H9 (cell line): ENCODE data around the gene AGAP5. TPM values are rescaled to one million over a fixed set of nuclear protein-coding genes. Genes with fewer than 3 reads are reported as not detected.
"Not testable (repeated sequence)": the region's sequence is repeated elsewhere in the genome, so short reads cannot be mapped to it uniquely, and the experiment has no call there.

ENCODE experiments used
- DNase-seq: peaks from one replicate; pipeline ENCODE4 v3.0.0-alpha.2; 2017
- H2AFZ ChIP-seq: one replicate; pipeline ENCODE4 v1.6.1; 2013; ENCODE audit warnings: mild to moderate bottlenecking, low read length, control low read depth, moderate library complexity
- H2AK5ac ChIP-seq: 2 replicates; pipeline ENCODE4 v1.6.1; 2013; ENCODE audit warnings: low read length, control low read depth, mixed read lengths; ENCODE audit not compliant: insufficient read length
- H2BK120ac ChIP-seq: one replicate; pipeline ENCODE4 v1.6.1; 2013; ENCODE audit warnings: low read depth, mild to moderate bottlenecking, low read length, control low read depth, inconsistent platforms; ENCODE audit not compliant: poor library complexity, severe bottlenecking
- H2BK12ac ChIP-seq: 2 replicates; pipeline ENCODE4 v1.6.1; 2013; ENCODE audit warnings: low read length, control low read depth, mixed read lengths, low read depth; ENCODE audit not compliant: insufficient read length
- H2BK15ac ChIP-seq: 2 replicates; pipeline ENCODE4 v1.6.1; 2013; ENCODE audit warnings: low read depth, low read length, control low read depth
- H2BK20ac ChIP-seq: one replicate; pipeline ENCODE4 v1.6.1; 2013; ENCODE audit warnings: low read depth, mild to moderate bottlenecking, low read length, control low read depth, inconsistent platforms; ENCODE audit not compliant: poor library complexity, severe bottlenecking
- H2BK5ac ChIP-seq: 2 replicates; pipeline ENCODE4 v1.6.1; 2013; ENCODE audit warnings: low read length, control low read depth, mixed read lengths; ENCODE audit not compliant: insufficient read length
- H3K14ac ChIP-seq: 2 replicates; pipeline ENCODE4 v1.6.1; 2013; ENCODE audit warnings: low read length, control low read depth; ENCODE audit not compliant: insufficient read depth
- H3K18ac ChIP-seq: 2 replicates; pipeline ENCODE4 v1.6.1; 2013; ENCODE audit warnings: low read depth, mild to moderate bottlenecking, mixed read lengths, low read length, control low read depth; ENCODE audit not compliant: insufficient read length
- H3K23ac ChIP-seq: 2 replicates; pipeline ENCODE4 v1.6.1; 2013; ENCODE audit warnings: low read length, control low read depth, mixed read lengths, low read depth; ENCODE audit not compliant: insufficient read length
- H3K23me2 ChIP-seq: 2 replicates; pipeline ENCODE4 v1.6.1; 2013; ENCODE audit warnings: low read depth, mild to moderate bottlenecking, mixed read lengths, low read length, control low read depth; ENCODE audit not compliant: insufficient read length, poor library complexity, severe bottlenecking
- H3K27ac ChIP-seq: 2 replicates; pipeline ENCODE4 v1.5.1; 2013; ENCODE audit warnings: low read length, control low read depth, mixed read lengths, low read depth; ENCODE audit not compliant: insufficient read length
- H3K27me3 ChIP-seq: 2 replicates; pipeline ENCODE4 v1.6.1; 2013; ENCODE audit warnings: low read length, control low read depth, inconsistent platforms; ENCODE audit not compliant: insufficient read depth
- H3K4ac ChIP-seq: 2 replicates; pipeline ENCODE4 v1.6.1; 2013; ENCODE audit warnings: low read depth, mild to moderate bottlenecking, control low read depth, inconsistent platforms, low read length, moderate library complexity
- H3K4me1 ChIP-seq: 2 replicates; pipeline ENCODE4 v1.6.1; 2013; ENCODE audit warnings: low read length, control low read depth, inconsistent platforms; ENCODE audit not compliant: insufficient read depth
- H3K4me2 ChIP-seq: 2 replicates; pipeline ENCODE4 v1.6.1; 2013; ENCODE audit warnings: low read length, control low read depth, mixed read lengths; ENCODE audit not compliant: insufficient read length, insufficient read depth
- H3K56ac ChIP-seq: 2 replicates; pipeline ENCODE4 v1.6.1; 2013; ENCODE audit warnings: low read depth, mild to moderate bottlenecking, mixed read lengths, low read length, control low read depth; ENCODE audit not compliant: insufficient read length
- H3K79me1 ChIP-seq: 2 replicates; pipeline ENCODE4 v1.6.1; 2013; ENCODE audit warnings: low read depth, mild to moderate bottlenecking, moderate library complexity, low read length, control low read depth, inconsistent platforms; ENCODE audit not compliant: insufficient read depth, poor library complexity, severe bottlenecking
- H3K79me2 ChIP-seq: 2 replicates; pipeline ENCODE4 v1.6.1; 2013; ENCODE audit warnings: low read length, control low read depth, inconsistent platforms; ENCODE audit not compliant: insufficient read depth
- H3K9ac ChIP-seq: 2 replicates; pipeline ENCODE4 v1.6.1; 2013; ENCODE audit warnings: low read length, control low read depth, mixed read lengths; ENCODE audit not compliant: insufficient read length; ENCODE audit errors: extremely low read depth
- H3K9me3 ChIP-seq: one replicate; pipeline ENCODE4 v1.6.1; 2013; ENCODE audit warnings: low read depth, low read length, inconsistent platforms; ENCODE audit not compliant: control insufficient read depth
- H3T11ph ChIP-seq: one replicate; pipeline ENCODE4 v1.6.1; 2013; ENCODE audit warnings: mild to moderate bottlenecking, low read length, control low read depth, inconsistent platforms
- H4K20me1 ChIP-seq: one replicate; pipeline ENCODE4 v1.6.1; 2013; ENCODE audit not compliant: control insufficient read depth, insufficient read length, insufficient read depth
- H4K5ac ChIP-seq: 2 replicates; pipeline ENCODE4 v1.6.1; 2013; ENCODE audit warnings: low read depth, mild to moderate bottlenecking, mixed read lengths, low read length, control low read depth; ENCODE audit not compliant: insufficient read length
- H4K8ac ChIP-seq: replicated peaks from 2 replicates; pipeline ENCODE4 v1.6.1; 2013; ENCODE audit warnings: low read length, control low read depth, mixed read lengths, low read depth; ENCODE audit not compliant: insufficient read length
- H4K91ac ChIP-seq: 2 replicates; pipeline ENCODE4 v1.6.1; 2013; ENCODE audit warnings: low read depth, mild to moderate bottlenecking, moderate library complexity, mixed read lengths, low read length, control low read depth; ENCODE audit not compliant: insufficient read length
- H3K27ac Mint-ChIP-seq, 3 experiments: 2 replicates in 2 of 3; 3 replicates in 1 of 3; pipeline ENCODE4 v1.8.0; 2020 to 2021; ENCODE audit warnings: mixed read lengths in 3 of 3, mild to moderate bottlenecking in 1 of 3, moderate library complexity in 1 of 3
- H3K27me3 Mint-ChIP-seq: 2 replicates; pipeline ENCODE4 v1.8.0; 2021; ENCODE audit warnings: low read depth, mild to moderate bottlenecking, moderate library complexity, mixed read lengths
- H3K36me3 Mint-ChIP-seq, 3 experiments: 2 replicates in 2 of 3; 3 replicates in 1 of 3; pipeline ENCODE4 v1.8.0; 2020 to 2021; ENCODE audit warnings: low read depth in 3 of 3, mixed read lengths in 3 of 3; ENCODE audit not compliant: insufficient read depth in 1 of 3
- H3K4me1 Mint-ChIP-seq, 2 experiments: 2 replicates each; pipeline ENCODE4 v1.8.0; 2020; ENCODE audit warnings: mixed read lengths in 2 of 2
- H3K4me3 Mint-ChIP-seq, 2 experiments: 2 replicates in 1 of 2; 3 replicates in 1 of 2; pipeline ENCODE4 v1.8.0; 2020 to 2021; ENCODE audit warnings: mild to moderate bottlenecking in 2 of 2, mixed read lengths in 2 of 2, moderate library complexity in 1 of 2
- H3K9me3 Mint-ChIP-seq, 2 experiments: 2 replicates in 1 of 2; 3 replicates in 1 of 2; pipeline ENCODE4 v1.8.0; 2020; ENCODE audit warnings: mild to moderate bottlenecking in 2 of 2, mixed read lengths in 2 of 2, moderate library complexity in 1 of 2
- WGBS: extraction: QIAGEN DNeasy Blood & Tissue Kit; methylation state at CpG from one replicate; pipeline ENCODE4 v1.1.7; 2013; ENCODE audit warnings: missing lambda C conversion rate, low lambda C conversion rate, mixed read lengths; ENCODE audit not compliant: insufficient read length; ENCODE audit errors: extremely low coverage; 5-methylcytosine and 5-hydroxymethylcytosine counted together
- total RNA-seq: library from RNA; stranded (reverse); gene quantifications from 2 replicates; pipeline ENCODE4 v1.2.1, GENCODE V29; 2021

Gene AGAP5
- total RNA-seq, 1 experiment from 2014 or later = 5.2 TPM

DNA sequence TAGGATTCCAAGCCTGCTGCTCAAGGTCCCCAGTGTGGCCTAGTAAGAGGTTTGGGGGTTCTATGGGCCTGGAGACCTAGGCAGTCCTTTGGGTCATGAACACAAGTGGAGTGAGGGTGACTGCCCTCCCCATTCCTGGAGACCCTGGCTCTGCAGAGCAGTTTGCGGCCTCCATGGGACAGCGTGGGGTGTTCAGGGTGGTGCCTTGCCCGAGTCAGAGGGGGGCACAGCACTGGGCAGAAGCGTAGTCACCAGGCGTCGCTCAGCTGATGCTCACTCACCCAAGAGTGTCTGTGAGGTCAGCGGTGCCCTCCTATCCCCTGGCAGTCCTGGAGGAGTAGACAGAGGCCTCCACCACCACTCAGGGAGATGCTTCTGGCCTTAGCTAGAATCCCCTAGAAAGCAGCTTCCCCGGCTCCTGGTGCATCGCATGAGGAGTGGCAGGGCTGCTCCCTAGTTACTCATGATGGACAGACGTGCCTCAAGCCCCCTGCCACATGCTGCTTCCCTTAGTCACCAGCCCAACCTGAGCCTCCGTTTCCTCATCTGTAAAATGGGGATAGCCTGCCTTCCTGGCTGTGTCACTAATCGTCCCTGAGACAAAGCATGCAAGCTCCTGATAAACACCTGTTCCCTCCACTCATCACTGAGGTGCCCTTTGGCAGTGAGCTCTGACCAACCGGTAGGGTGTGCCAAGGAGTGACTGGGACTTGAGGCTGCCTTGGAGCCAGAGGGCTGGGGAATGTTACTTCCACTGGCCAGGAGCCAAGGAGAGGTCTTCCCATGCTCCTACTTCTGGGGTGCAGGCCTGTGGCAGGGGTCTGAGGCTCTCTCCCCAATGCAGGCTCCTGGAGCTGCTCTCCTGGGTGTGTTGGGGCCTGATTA, 33.5 kb downstream of the AGAP5 start:
- not testable (repeated sequence) for H3K9ac ChIP-seq, H3K27me3 ChIP-seq, H3K4me2 ChIP-seq, H3K23me2 ChIP-seq, H3K4me1 Mint-ChIP-seq, H3K27ac Mint-ChIP-seq, H3K14ac ChIP-seq, H4K5ac ChIP-seq, H3K9me3 ChIP-seq, H3K79me2 ChIP-seq, H3T11ph ChIP-seq, H3K4me1 ChIP-seq, H2BK20ac ChIP-seq, H2BK15ac ChIP-seq, H4K20me1 ChIP-seq, H4K91ac ChIP-seq, H3K23ac ChIP-seq, H3K9me3 Mint-ChIP-seq, H3K27me3 Mint-ChIP-seq, DNase-seq, H3K36me3 Mint-ChIP-seq, H3K56ac ChIP-seq, H3K4ac ChIP-seq, H2BK12ac ChIP-seq, H4K8ac ChIP-seq, H3K27ac ChIP-seq, H3K18ac ChIP-seq, H3K4me3 Mint-ChIP-seq, H2AK5ac ChIP-seq, H2BK5ac ChIP-seq, H2AFZ ChIP-seq, H2BK120ac ChIP-seq, H3K79me1 ChIP-seq
- WGBS = no CpG with 5 or more reads among the region's 13 CpGs

DNA sequence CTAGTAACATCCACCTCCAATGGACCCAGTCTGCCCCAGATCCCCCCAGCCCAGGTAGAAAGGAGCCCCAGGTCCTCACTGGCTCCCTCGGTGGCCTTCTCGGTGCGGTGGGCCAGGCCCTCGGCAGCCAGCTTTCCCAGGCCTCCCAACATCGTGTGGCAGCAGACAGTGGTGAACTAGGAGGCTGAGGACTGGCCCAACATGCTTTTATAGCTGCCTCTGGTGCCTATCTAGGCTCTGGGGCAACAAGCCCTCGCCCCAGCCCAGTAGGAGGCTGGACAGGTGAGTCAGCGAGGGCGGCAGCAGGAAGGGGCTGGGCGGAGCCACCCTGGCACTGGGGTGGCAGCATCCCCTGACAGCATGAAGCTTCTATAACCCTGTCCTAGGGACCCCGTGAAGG, 34.3 kb downstream of the AGAP5 start:
- not testable (repeated sequence) for H3T11ph ChIP-seq, H2AFZ ChIP-seq, H3K18ac ChIP-seq, H2BK5ac ChIP-seq, H3K4me1 Mint-ChIP-seq, H3K14ac ChIP-seq, H2AK5ac ChIP-seq, H2BK120ac ChIP-seq, H2BK15ac ChIP-seq, H4K8ac ChIP-seq, H2BK20ac ChIP-seq, H4K91ac ChIP-seq, H3K9ac ChIP-seq, DNase-seq, H2BK12ac ChIP-seq, H3K4ac ChIP-seq, H3K23ac ChIP-seq, H3K27me3 Mint-ChIP-seq, H3K9me3 Mint-ChIP-seq, H4K20me1 ChIP-seq, H3K56ac ChIP-seq, H4K5ac ChIP-seq, H3K4me1 ChIP-seq, H3K36me3 Mint-ChIP-seq, H3K27ac Mint-ChIP-seq, H3K23me2 ChIP-seq, H3K9me3 ChIP-seq, H3K4me3 Mint-ChIP-seq, H3K79me2 ChIP-seq, H3K27ac ChIP-seq, H3K27me3 ChIP-seq, H3K79me1 ChIP-seq, H3K4me2 ChIP-seq
- no CpG with 5 or more reads among the region's 10 CpGs for WGBS
